Aorta (tissue), 5 donors: ENCODE data around the gene ENPEP. TPM values are rescaled to one million over a fixed set of nuclear protein-coding genes. Genes with fewer than 3 reads are reported as not detected.
"Not testable (repeated sequence)": the region's sequence is repeated elsewhere in the genome, so short reads cannot be mapped to it uniquely, and the experiment has no call there.

ENCODE experiments used
- ATAC-seq: fragments of 200-7000 bp; cut with Tn5 transposase; one replicate; pipeline ENCODE4 v1.9.1; 2022; ENCODE audit warnings: moderate library complexity; ENCODE audit not compliant: low FRiP score
- DNase-seq, 2 donors: peaks; one replicate each; pipeline ENCODE4 v3.0.0-alpha.2; 2020
- H3K27ac ChIP-seq, 2 donors: one replicate each; pipeline ENCODE4 v1.5.1; 2013; ENCODE audit warnings: low read length in 2 of 2, mild to moderate bottlenecking in 2 of 2, moderate library complexity in 2 of 2, control low read depth in 1 of 2, inconsistent platforms in 1 of 2, low read depth in 1 of 2
- H3K27me3 ChIP-seq, 2 donors: one replicate each; pipeline ENCODE4 v1.6.1; 2013; ENCODE audit warnings: control low read depth in 1 of 2, low read length in 1 of 2, mild to moderate bottlenecking in 1 of 2, moderate library complexity in 1 of 2; ENCODE audit not compliant: insufficient read depth in 2 of 2, control insufficient read depth in 1 of 2
- H3K36me3 ChIP-seq, 2 donors: one replicate each; pipeline ENCODE4 v1.6.1; 2013; ENCODE audit warnings: control low read depth in 1 of 2, low read length in 1 of 2, mild to moderate bottlenecking in 1 of 2; ENCODE audit not compliant: insufficient read depth in 2 of 2, control insufficient read depth in 1 of 2
- H3K4me1 ChIP-seq, 2 donors: one replicate each; pipeline ENCODE4 v1.6.1; 2013; ENCODE audit warnings: low read length in 2 of 2, control low read depth in 1 of 2, mild to moderate bottlenecking in 1 of 2, moderate library complexity in 1 of 2; ENCODE audit not compliant: insufficient read depth in 2 of 2, control insufficient read depth in 1 of 2
- H3K4me3 ChIP-seq, 2 donors: one replicate each; pipeline ENCODE4 v1.5.1; 2013; ENCODE audit warnings: low read length in 2 of 2, control low read depth in 1 of 2, mild to moderate bottlenecking in 1 of 2
- H3K9me3 ChIP-seq: one replicate; pipeline ENCODE4 v1.6.1; 2013; ENCODE audit warnings: mild to moderate bottlenecking, low read length; ENCODE audit not compliant: control insufficient read depth
- WGBS, 2 donors: extraction: QIAGEN DNeasy Blood & Tissue Kit; methylation state at CpG; one replicate each; pipeline ENCODE4 v1.1.7; 2013; 5-methylcytosine and 5-hydroxymethylcytosine counted together
- intact Hi-C, 2 donors: fragments of 100-400 bp; cut with DNase I; formaldehyde crosslinking; loops; one replicate each; pipeline versions ENCODE4 v1.14.2 to v1.15.0; 2022
- polyA plus RNA-seq, 2 donors: library from polyadenylated mRNA; stranded (reverse); fragments of 200-250 nt; gene quantifications; one replicate each; pipeline ENCODE4 v1.2.3, GENCODE V29; 2013
- total RNA-seq, 2 donors: library from RNA; stranded (reverse); fragmentation: NEBNext Ultra II Directional; extraction: Animal tissue kit (Norgen Biotek cat#: 25700); gene quantifications; one replicate each; pipeline ENCODE4 v1.2.1, GENCODE V29; 2021
- donor health status: healthy with polysubstance abuse.
- donor health status: Bipolar disorder and iron deficiency.
- donor health status: DM: no; HTN: no; CAD: no.
- donor health status: DM: no; HTN: no; CAD: no.
- donor health status: DM: yes; HTN: yes; CAD: no.

The ENPEP gene
- total and polyA plus RNA-seq, 4 donors = 4.3 to 7.4 (median 4.8) TPM; not detected in 1

- whole genome bisulfite sequencing, 2 donors = 37 to 39% methylated on average over 8 of the region's 8 CpGs
- DNase-seq (no peak), ATAC-seq (peak; percentile 15)
- Histone ChIP-seq H3K4me3 (no peak overlapping the region), H3K4me1 (no peaks in the 10 kb centered on the region), H3K9me3 (no peaks in the 10 kb centered on the region), H3K27me3 (no peaks in the 10 kb centered on the region), H3K36me3 (no peaks in the 10 kb centered on the region), H3K27ac (no peak overlapping the region)
- intact Hi-C loops = no loop called here
Measured at GRCh38 chr4:110480031-110480549, 4.1 kb downstream of the ENPEP start.

GRCh38 chr4:110480746-110481271, 4.9 kb downstream of the ENPEP start:
- ATAC-seq (no peak), DNase-seq (no peak)
- Histone ChIP-seq H3K9me3 (no peaks in the 10 kb centered on the region), H3K27me3 (no peaks in the 10 kb centered on the region), H3K4me3 (no peak overlapping the region), H3K36me3 (no peaks in the 10 kb centered on the region), H3K27ac (no peak overlapping the region), H3K4me1 (no peaks in the 10 kb centered on the region)
- whole genome bisulfite sequencing, 2 donors = 74 to 77% methylated on average over 6 of the region's 6 CpGs
- intact Hi-C loops = no loop called here

- H3K27ac ChIP-seq = no peak overlapping the region
- no peak overlapping the region for H3K4me3 ChIP-seq
- intact Hi-C loops = no loop called here
- no peaks in the 10 kb centered on the region for H3K4me1 ChIP-seq
- DNase-seq = no peak
- no peaks in the 10 kb centered on the region for H3K36me3 ChIP-seq
- ATAC-seq = no peak
- no peaks in the 10 kb centered on the region for H3K9me3 ChIP-seq
- 90% methylated on average over 5 of the region's 5 CpGs for WGBS, 2 donors
- H3K27me3 ChIP-seq = no peaks in the 10 kb centered on the region
Measured at GRCh38 chr4:110483516-110483915, 7.6 kb downstream of the ENPEP start.

GRCh38 chr4:110484029-110484428, 8.1 kb downstream of the ENPEP start:
- intact Hi-C loops = no loop called here
- H3K27me3 ChIP-seq = no peaks in the 10 kb centered on the region
- no peak overlapping the region for H3K27ac ChIP-seq
- DNase-seq = no peak
- no peaks in the 10 kb centered on the region for H3K36me3 ChIP-seq
- H3K9me3 ChIP-seq = no peaks in the 10 kb centered on the region
- no peaks in the 10 kb centered on the region for H3K4me1 ChIP-seq
- no peak for ATAC-seq
- H3K4me3 ChIP-seq = no peak overlapping the region
- WGBS, 2 donors = 75 to 76% methylated on average over 2 of the region's 2 CpGs

- no peaks in the 10 kb centered on the region for H3K4me1 ChIP-seq
- intact Hi-C loops = no loop called here
- no peak overlapping the region for H3K4me3 ChIP-seq
- no peaks in the 10 kb centered on the region for H3K36me3 ChIP-seq
- ATAC-seq (no peak), DNase-seq (no peak)
- WGBS, 2 donors = 44 to 61% methylated on average over 5 of the region's 5 CpGs
- H3K9me3 ChIP-seq = no peaks in the 10 kb centered on the region
- no peak overlapping the region for H3K27ac ChIP-seq
- H3K27me3 ChIP-seq = no peaks in the 10 kb centered on the region
Measured at GRCh38 chr4:110484767-110485166, 8.8 kb downstream of the ENPEP start.

GRCh38 chr4:110485452-110485851, 9.5 kb downstream of the ENPEP start:
- Histone ChIP-seq H3K27ac (no peak overlapping the region), H3K27me3 (no peaks in the 10 kb centered on the region), H3K4me3 (no peak overlapping the region), H3K4me1 (no peaks in the 10 kb centered on the region), H3K36me3 (no peaks in the 10 kb centered on the region), H3K9me3 (no peaks in the 10 kb centered on the region)
- DNase-seq (no peak), ATAC-seq (no peak)
- intact Hi-C loops = no loop called here
- 19 to 25% methylated on average over 1 of the region's 1 CpG for WGBS, 2 donors

- Histone ChIP-seq H3K9me3 (no peaks in the 10 kb centered on the region), H3K27me3 (no peaks in the 10 kb centered on the region), H3K4me1 (no peaks in the 10 kb centered on the region), H3K4me3 (no peak overlapping the region), H3K36me3 (no peaks in the 10 kb centered on the region), H3K27ac (no peak overlapping the region)
- DNase-seq = no peak
- intact Hi-C loops = no loop called here
- WGBS, 2 donors = 47 to 64% methylated on average over 4 of the region's 4 CpGs
- ATAC-seq = no peak
Measured at GRCh38 chr4:110486256-110486655, 10.3 kb downstream of the ENPEP start.

GRCh38 chr4:110486850-110487249, 10.9 kb downstream of the ENPEP start:
- H3K4me3 ChIP-seq, H3K9me3 ChIP-seq, ATAC-seq, H3K27me3 ChIP-seq, DNase-seq, H3K4me1 ChIP-seq, H3K36me3 ChIP-seq, H3K27ac ChIP-seq, intact Hi-C loops: not testable (repeated sequence)
- 75 to 78% methylated on average over 4 of the region's 4 CpGs for WGBS, 2 donors

GRCh38 chr4:110487873-110488272, 11.9 kb downstream of the ENPEP start:
- H3K36me3 ChIP-seq = no peaks in the 10 kb centered on the region
- ATAC-seq = no peak
- no peak overlapping the region for H3K4me3 ChIP-seq
- H3K27ac ChIP-seq = no peak overlapping the region
- intact Hi-C loops = no loop called here
- H3K9me3 ChIP-seq = no peaks in the 10 kb centered on the region
- H3K4me1 ChIP-seq = no peaks in the 10 kb centered on the region
- no peak for DNase-seq
- H3K27me3 ChIP-seq = no peaks in the 10 kb centered on the region
